Gastroesophageal sphincter (tissue), 4 donors: ENCODE results near the gene TSC22D4. TPM values are rescaled to one million over a fixed set of nuclear protein-coding genes. Genes with fewer than 3 reads are reported as not detected.

Experiments used
- ATAC-seq: fragments of 150-250 bp; one replicate; pipeline ENCODE4 v1.9.1; 2016; ENCODE audit warnings: mild to moderate bottlenecking, moderate library complexity
- H3K27ac ChIP-seq, 4 donors: fragments of 200-600 bp; sonication (generic) in 3 of 4; 1 replicate in 3 of 4; 2 replicates in 1 of 4; pipeline ENCODE4 v1.5.1; 2016 to 2019
- H3K27me3 ChIP-seq: fragments of 200-600 bp; sonication (generic); one replicate; pipeline ENCODE4 v1.5.1; 2019
- H3K36me3 ChIP-seq, 2 donors: fragments of 200-600 bp; sonication (generic); one replicate each; pipeline ENCODE4 v1.5.1; 2019; ENCODE audit warnings: control low read depth in 1 of 2
- H3K4me1 ChIP-seq, 3 donors: fragments of 200-600 bp; sonication (generic); 1 replicate in 2 of 3; 2 replicates in 1 of 3; pipeline ENCODE4 v1.5.1; 2016 to 2019; ENCODE audit warnings: control low read depth in 2 of 3
- H3K4me3 ChIP-seq, 2 donors: fragments of 200-600 bp; sonication (generic); one replicate each; pipeline ENCODE4 v1.5.1; 2019; ENCODE audit warnings: mild to moderate bottlenecking in 1 of 2, moderate library complexity in 1 of 2
- H3K9me3 ChIP-seq, 3 donors: fragments of 200-600 bp; sonication (generic); one replicate each; pipeline ENCODE4 v1.5.1; 2017 to 2019; ENCODE audit warnings: control low read depth in 2 of 3
- EP300 ChIP-seq: sonication (generic); formaldehyde crosslinking; IDR thresholded peaks from one replicate; pipeline ENCODE4 v1.6.1; 2017; ENCODE audit warnings: antibody characterized with exemption, mild to moderate bottlenecking
- POLR2A ChIP-seq, 2 donors: fragments of 450-650 bp; IDR thresholded peaks; one replicate each; pipeline ENCODE4 v1.6.1; 2017; ENCODE audit warnings: antibody characterized with exemption in 2 of 2, mild to moderate bottlenecking in 2 of 2, moderate library complexity in 1 of 2
- POLR2AphosphoS5 ChIP-seq: sonication (generic); formaldehyde crosslinking; IDR thresholded peaks from one replicate; pipeline ENCODE4 v1.6.1; 2017; ENCODE audit warnings: antibody characterized with exemption
- WGBS, 2 donors: methylation state at CpG; one replicate each; pipeline ENCODE4 v1.1.5; 2018; ENCODE audit warnings: low coverage in 1 of 2; 5-methylcytosine and 5-hydroxymethylcytosine counted together
- total RNA-seq, 4 donors: library from RNA; depleted of rRNA; stranded (reverse); fragments of >200 nt; gene quantifications; one replicate each; pipeline ENCODE4 v1.1.0, GENCODE V29; 2016
- TF ChIP-seq, protein P1 (sequence below), 4 experiments: fragments of 200-600 bp in 2 of 4; fragments of 450-650 bp in 2 of 4; sonication (generic) in 1 of 4; IDR thresholded peaks; one replicate each; pipeline ENCODE4 v1.5.1; 2017 to 2019; ENCODE audit warnings: antibody characterized with exemption in 4 of 4, mild to moderate bottlenecking in 2 of 4, moderate library complexity in 2 of 4

The TSC22D4 gene
- total RNA-seq, 4 donors from 2014 or later: 20.2 to 38.1 (median 26.1) TPM

DNA sequence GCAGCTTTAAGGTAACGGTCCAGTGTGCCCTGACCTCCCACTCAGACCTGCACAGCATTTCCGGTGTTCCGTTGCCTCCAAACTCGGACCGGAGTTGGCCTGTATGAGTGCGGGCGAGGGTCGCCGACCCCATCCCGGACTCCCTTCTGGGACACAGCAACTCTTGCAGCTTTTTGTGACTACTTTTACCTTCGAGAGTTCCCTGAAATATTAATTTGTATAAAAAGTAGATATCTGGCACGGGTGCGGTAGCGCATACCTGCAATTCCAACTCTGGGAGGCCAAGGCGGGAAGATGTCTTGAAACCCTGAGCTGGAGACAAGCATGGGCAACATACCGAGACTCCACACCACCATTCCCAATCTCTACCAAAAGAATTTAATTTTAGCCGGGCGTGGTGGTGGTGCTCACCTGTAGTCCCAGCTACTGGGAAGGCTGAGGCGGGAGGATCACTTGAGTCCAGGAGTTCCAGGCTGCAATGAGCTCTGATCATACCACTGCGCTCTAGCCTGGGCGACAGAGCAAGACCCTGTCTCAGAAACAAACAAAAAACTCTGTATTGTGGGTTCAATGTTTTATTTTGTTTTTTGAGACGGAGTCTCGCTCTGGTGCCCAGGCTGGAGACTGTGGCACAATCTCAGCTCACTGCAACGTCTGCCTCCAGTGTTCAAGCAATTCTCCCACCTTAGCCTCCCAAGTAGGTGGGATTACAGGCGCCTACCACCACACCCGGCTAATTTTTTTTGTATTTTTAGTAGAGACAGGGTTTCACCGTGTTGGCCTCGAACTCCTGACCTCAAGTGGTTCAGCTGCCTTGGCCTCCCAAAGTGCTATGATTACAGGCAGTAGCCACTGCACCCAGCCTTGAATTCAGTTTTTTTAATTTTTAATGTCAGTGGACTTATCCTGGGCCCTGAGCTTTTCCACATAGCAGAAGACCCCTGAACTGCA lies 41.6 kb downstream of the TSC22D4 start:
- WGBS, 2 donors: 60 to 77% methylated on average over 1 to 12 of the region's 28 CpGs
- Histone ChIP-seq H3K36me3 (peaks cover 0 to 25% of the 10 kb centered on the region in 2 donors), H3K27me3 (no peaks in the 10 kb centered on the region), H3K4me3 (peak overlapping the region in 1 of 2 donors; percentile 92), H3K27ac (peak overlapping the region in 3 of 4 donors; percentile 92 to 99 (median 96)), H3K9me3 (no peaks in the 10 kb centered on the region), H3K4me1 (peaks cover 0 to 42% (median 16%) of the 10 kb centered on the region in 3 donors)
- ATAC-seq: no peak
- TF ChIP-seq POLR2AphosphoS5 (no peak), EP300 (no peak), POLR2A (IDR thresholded peaks at IDR 0.05) (no peak)
- TF ChIP-seq, protein P1, sequence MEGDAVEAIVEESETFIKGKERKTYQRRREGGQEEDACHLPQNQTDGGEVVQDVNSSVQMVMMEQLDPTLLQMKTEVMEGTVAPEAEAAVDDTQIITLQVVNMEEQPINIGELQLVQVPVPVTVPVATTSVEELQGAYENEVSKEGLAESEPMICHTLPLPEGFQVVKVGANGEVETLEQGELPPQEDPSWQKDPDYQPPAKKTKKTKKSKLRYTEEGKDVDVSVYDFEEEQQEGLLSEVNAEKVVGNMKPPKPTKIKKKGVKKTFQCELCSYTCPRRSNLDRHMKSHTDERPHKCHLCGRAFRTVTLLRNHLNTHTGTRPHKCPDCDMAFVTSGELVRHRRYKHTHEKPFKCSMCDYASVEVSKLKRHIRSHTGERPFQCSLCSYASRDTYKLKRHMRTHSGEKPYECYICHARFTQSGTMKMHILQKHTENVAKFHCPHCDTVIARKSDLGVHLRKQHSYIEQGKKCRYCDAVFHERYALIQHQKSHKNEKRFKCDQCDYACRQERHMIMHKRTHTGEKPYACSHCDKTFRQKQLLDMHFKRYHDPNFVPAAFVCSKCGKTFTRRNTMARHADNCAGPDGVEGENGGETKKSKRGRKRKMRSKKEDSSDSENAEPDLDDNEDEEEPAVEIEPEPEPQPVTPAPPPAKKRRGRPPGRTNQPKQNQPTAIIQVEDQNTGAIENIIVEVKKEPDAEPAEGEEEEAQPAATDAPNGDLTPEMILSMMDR (IDR thresholded peaks at IDR 0.05): no peak

DNA sequence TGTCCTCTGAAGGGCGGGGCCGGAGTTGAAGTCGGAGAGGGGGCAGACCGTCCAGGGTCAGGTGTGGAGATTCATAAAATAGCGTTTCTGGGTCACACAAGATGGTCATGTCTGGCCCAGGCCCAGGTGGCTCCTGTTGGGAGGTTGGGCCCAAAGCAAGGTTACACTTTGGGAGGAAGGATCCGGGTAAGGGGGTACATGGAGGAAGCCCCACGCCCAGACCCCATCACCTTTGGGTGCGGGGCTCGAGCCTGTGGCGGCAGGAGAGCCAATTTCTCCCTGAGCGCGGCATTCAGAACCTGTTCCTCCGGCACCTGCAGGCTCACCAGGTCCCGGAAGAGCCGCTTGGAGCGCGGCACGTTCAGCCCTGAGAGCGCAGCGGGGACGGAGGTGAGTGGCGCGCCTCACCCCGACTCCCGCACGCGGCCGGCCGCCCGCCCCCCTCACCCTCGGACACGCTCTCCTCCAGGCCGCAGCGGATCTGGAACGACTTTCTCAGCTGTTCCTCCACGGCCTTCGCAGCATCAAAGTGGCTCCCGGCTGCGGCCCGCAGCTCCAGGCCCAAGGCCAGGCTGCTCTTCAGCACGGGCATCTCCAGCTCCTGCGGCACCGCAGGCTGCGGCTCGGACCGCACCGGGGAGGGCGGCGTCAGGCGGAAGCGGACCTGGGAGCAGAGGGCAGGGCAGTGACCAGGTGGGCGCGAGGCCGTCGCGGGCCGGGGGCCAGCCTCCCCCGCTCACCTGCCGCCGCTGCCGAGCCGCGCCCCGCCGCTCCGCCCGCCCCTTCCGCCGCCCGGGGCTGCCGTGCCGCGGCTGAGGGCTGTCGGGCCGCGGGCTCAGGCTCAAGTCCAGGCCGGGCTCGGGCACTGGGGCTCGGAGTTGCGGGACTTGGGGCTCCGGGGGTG lies 43.4 kb downstream of the TSC22D4 start:
- peak overlapping the region; percentile 85 to 99 (median 94) for H3K27ac ChIP-seq
- 17% methylated on average over 6 of the region's 81 CpGs; no CpG with 5 or more reads in 1 of the 2 donors for WGBS, 2 donors
- ATAC-seq: peak; percentile 52
- H3K36me3 ChIP-seq: peaks cover 0 to 39% of the 10 kb centered on the region in 2 donors
- H3K27me3 ChIP-seq: no peaks in the 10 kb centered on the region
- peaks cover 0 to 60% (median 31%) of the 10 kb centered on the region in 3 donors for H3K4me1 ChIP-seq
- TF ChIP-seq, protein P1 (IDR thresholded peaks at IDR 0.05): no peak
- TF ChIP-seq POLR2AphosphoS5: peak; percentile 26
- peak in 1 of 2 donors; percentile 17 for TF ChIP-seq POLR2A (IDR thresholded peaks at IDR 0.05)
- H3K4me3 ChIP-seq: peak overlapping the region; percentile 88 to 92
- H3K9me3 ChIP-seq: no peaks in the 10 kb centered on the region

DNA sequence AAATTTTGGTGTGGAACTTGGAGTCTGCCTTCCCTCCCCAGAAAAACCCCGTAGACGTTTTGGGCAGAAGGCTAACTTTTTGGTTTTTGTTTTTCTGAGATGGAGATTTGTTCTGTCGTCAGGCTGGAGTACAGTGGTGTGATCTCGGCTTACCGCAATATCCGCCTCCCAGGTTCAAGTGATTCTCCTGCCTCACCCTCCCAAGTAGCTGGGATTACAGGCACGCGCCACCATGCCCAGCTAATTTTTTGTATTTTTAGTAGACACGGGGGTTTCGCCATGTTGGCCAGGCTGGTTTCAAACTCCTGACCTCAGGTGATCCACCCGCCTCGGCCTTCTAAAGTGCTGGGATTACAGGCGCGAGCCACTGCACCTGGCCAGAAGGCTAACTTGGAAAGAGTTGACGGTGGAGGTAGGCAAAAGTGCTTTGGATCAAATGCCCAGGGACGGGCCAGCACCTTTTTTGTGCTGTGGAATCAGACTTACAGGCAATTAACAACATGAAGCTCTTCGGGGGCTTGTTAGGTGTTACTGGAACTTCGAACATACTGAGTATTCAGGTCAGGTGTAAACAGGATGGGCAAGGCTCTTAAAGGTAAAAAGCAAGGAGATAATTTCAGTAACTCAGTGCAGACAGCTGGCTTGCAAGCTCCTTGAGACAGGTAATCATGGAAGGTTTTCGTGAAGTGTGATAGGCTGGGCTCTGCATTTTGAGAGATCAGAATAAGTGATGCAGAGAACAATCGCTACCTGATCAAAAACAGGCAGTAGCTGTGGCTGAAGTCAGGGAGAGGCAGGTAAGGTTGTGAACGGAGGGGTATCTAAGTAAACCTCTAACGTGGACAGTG lies 44.5 kb downstream of the TSC22D4 start:
- H3K27ac ChIP-seq: peak overlapping the region in 3 of 4 donors; percentile 92 to 99 (median 96)
- H3K4me3 ChIP-seq: peak overlapping the region in 1 of 2 donors; percentile 92
- no peak for ATAC-seq
- no peaks in the 10 kb centered on the region for H3K9me3 ChIP-seq
- TF ChIP-seq EP300 (no peak), POLR2A (IDR thresholded peaks at IDR 0.05) (no peak), POLR2AphosphoS5 (no peak)
- TF ChIP-seq, protein P1 (IDR thresholded peaks at IDR 0.05): no peak
- H3K27me3 ChIP-seq: no peaks in the 10 kb centered on the region
- 60 to 78% methylated on average over 11 to 13 of the region's 22 CpGs for WGBS, 2 donors
- peaks cover 0 to 39% of the 10 kb centered on the region in 2 donors for H3K36me3 ChIP-seq
- H3K4me1 ChIP-seq: peaks cover 0 to 66% (median 34%) of the 10 kb centered on the region in 3 donors

DNA sequence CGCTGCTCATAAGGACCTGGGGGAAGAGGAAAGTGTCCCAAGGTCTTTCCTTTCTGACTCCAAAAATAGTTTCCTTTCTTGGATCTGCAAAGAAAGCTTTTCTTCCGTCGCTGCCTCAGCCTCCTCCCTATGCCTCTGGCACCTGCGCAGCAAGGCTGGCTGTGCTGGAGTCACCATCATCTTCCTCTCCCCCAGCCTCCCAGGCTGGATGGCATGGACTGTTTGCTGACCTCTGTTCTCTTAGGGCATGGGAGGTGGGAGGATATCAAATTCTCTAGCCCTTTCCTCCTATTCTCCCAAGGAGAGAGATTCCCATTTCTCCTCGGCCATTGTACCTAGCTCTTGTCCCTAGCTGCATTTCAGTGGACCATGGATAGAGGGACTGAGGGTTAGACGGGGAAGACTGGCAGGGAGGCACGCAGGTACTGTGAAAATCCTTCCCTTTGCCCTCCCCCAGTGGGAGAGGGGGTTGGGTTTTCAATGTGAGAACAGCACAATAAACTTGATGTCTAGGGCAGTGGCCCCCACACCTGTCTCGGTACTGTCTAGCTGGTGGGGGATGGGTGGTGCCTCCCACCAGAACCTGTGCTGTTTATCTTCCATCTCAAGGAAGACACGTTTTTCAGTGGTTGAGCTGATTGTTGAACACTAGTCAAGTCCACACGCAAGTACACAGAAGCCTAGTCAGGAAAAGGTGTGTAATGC lies 45.3 kb downstream of the TSC22D4 start:
- peaks cover 0 to 39% of the 10 kb centered on the region in 2 donors for H3K36me3 ChIP-seq
- H3K27ac ChIP-seq: peak overlapping the region in 2 of 4 donors; percentile 17 to 21
- H3K27me3 ChIP-seq: no peaks in the 10 kb centered on the region
- peaks cover 0 to 66% (median 34%) of the 10 kb centered on the region in 3 donors for H3K4me1 ChIP-seq
- no peaks in the 10 kb centered on the region for H3K9me3 ChIP-seq
- no peak for TF ChIP-seq POLR2AphosphoS5
- no peak for TF ChIP-seq EP300
- TF ChIP-seq, protein P1 (IDR thresholded peaks at IDR 0.05): no peak
- no peak for TF ChIP-seq POLR2A (IDR thresholded peaks at IDR 0.05)
- 57 to 70% methylated on average over 5 to 6 of the region's 10 CpGs for WGBS, 2 donors
- ATAC-seq: no peak
- H3K4me3 ChIP-seq: no peak overlapping the region
